T-helper 1 cell treated with Interleukin-12 subunit alpha and Interleukin-12 subunit beta and Interleukin-4 antibody, amounts not matched to agents 30 μg/mL and 1 μg/mL, for 36 hours (primary cell): ENCODE results near the gene PI4K2B.
A peak's percentile ranks its signal among the peaks of the same experiment; 100 is the strongest.
"Not testable (repeated sequence)": the region's sequence is repeated elsewhere in the genome, so short reads cannot be mapped to it uniquely, and the experiment has no call there.

ENCODE experiments used
- H3K27ac Mint-ChIP-seq: one replicate; pipeline ENCODE4 v1.8.0; 2021; ENCODE audit warnings: mild to moderate bottlenecking, mixed read lengths
- H3K27me3 Mint-ChIP-seq: one replicate; pipeline ENCODE4 v1.8.0; 2021; ENCODE audit warnings: low read depth, mixed read lengths
- H3K36me3 Mint-ChIP-seq: one replicate; pipeline ENCODE4 v1.8.0; 2021; ENCODE audit warnings: low read depth, mixed read lengths
- H3K4me1 Mint-ChIP-seq: one replicate; pipeline ENCODE4 v1.8.0; 2021; ENCODE audit warnings: low read depth, mixed read lengths
- H3K4me3 Mint-ChIP-seq: one replicate; pipeline ENCODE4 v1.8.0; 2021; ENCODE audit warnings: mild to moderate bottlenecking, moderate library complexity, mixed read lengths
- H3K9me3 Mint-ChIP-seq: one replicate; pipeline ENCODE4 v1.8.0; 2021; ENCODE audit warnings: mixed read lengths

PI4K2B gene

DNA sequence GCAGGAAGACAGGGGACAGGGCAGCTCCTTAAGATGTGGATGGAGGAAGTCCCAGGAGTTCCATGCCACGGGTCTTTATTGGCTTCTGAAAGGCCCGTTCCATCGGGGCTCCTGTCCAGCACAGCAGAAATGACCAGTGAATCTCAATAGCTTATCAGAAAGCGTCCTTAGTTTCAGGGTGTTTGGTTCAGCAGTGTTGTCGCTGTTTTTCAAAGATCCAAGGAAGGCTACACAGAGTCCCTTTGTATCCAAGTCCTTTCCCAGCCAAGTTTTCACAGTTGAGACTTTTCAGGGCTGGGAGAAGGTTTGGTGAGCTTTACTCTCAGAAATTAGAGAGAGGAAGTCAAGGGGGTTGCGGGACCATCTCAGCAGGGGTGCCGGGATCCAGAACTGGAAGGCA, 73.8 kb downstream of the PI4K2B start:
- H3K4me3 Mint-ChIP-seq: no peak overlapping the region
- no peak overlapping the region for H3K27ac Mint-ChIP-seq
- H3K4me1 Mint-ChIP-seq: peaks cover 11% of the 10 kb centered on the region
- H3K9me3 Mint-ChIP-seq: no peaks in the 10 kb centered on the region
- no peaks in the 10 kb centered on the region for H3K36me3 Mint-ChIP-seq
- H3K27me3 Mint-ChIP-seq: no peaks in the 10 kb centered on the region

DNA sequence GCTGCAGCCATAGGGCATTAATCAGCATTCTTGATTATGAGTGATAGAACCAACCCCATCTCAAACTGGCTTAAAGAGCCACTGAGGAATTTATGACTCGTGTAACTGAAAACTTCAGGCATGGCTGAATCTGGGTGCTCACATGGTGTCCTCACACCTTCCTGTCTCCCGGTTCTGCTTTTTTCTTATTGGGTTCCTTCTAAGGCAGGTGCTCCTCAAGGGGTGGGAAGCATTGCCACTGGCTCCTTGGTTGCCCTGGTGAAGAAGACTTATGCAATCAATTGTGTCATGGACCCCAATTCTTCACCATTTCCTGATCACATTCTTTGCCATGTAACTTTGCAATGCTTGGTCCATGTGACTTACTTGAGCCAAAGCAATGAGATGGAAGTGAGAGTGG, 74.5 kb downstream of the PI4K2B start:
- Mint-ChIP-seq H3K4me1 (peaks cover 14% of the 10 kb centered on the region), H3K4me3 (no peak overlapping the region), H3K27me3 (no peaks in the 10 kb centered on the region), H3K36me3 (no peaks in the 10 kb centered on the region), H3K27ac (no peak overlapping the region), H3K9me3 (no peaks in the 10 kb centered on the region)

DNA sequence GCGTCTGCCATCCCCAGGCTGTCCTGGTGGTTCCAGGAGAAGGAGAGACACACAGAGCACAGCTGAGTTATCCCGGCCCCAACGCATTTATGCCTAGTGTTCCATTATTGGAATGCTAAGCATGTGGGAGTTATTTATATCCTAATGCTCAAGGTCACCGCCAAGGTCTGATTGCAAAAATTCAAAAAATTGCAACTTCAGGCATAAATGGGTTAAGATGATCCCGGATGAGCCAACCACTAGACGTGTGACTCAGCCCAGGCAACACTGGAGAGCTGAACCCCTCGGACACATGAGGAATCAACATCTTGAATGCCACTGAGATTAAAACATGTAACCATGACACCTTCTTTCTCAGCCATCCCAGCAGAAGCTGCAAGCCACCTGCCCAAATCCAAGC, 74.9 kb downstream of the PI4K2B start:
- Mint-ChIP-seq H3K9me3 (no peaks in the 10 kb centered on the region), H3K4me3 (no peak overlapping the region), H3K27ac (no peak overlapping the region), H3K4me1 (peaks cover 18% of the 10 kb centered on the region), H3K36me3 (no peaks in the 10 kb centered on the region), H3K27me3 (no peaks in the 10 kb centered on the region)

DNA sequence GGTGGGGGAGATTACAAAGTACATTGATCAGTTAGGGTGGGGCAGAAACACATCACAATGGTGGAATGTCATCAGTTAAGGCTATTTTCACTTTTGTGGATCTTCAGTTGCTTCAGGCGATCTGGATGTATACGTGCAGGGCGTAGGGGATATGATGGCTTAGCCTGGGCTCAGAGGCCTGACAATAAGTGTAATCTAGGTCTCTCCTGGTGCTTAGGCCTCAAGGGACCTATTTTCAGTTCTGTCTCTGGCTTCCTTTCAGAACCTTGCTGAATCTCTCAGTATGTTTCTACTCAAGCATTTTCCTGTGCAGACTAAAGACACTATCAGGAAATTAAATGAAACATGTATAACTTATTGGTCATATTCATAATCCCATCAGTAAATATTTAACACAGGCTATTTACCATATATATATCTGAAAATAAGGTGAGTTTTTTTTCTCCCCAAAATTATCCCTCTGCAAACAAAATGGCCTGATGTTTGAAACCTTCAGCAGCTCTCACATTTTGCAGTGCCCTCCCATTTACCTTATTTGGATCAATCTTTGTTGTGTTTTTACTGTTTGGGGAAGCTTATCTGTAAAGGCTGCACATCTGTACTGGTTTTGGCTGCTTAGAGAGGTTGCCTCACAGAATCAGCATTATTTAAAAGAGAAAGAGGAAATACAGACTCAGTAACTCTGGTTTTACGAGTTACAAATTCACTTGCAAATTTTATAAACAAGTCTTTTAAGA, 76.4 kb downstream of the PI4K2B start:
- Mint-ChIP-seq H3K27me3 (no peaks in the 10 kb centered on the region), H3K27ac (no peak overlapping the region), H3K9me3 (no peaks in the 10 kb centered on the region), H3K36me3 (no peaks in the 10 kb centered on the region), H3K4me3 (no peak overlapping the region), H3K4me1 (peaks cover 23% of the 10 kb centered on the region)

DNA sequence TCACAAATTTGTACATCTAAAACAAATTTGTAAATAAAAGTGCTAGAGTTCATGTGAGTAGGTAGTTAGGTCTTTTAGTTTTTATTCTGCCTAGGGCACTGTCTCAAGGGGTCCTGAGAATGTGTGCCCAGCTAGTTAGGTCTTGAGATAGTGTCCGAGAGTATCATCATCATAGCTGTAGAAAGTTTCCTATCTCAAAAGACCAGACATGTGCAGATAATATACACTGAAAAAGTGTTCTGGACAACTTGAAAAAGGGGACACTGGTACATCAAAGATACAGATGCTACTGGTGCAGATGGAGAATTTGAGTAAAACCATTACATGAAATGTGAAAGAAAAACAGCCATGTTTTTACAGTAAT, 77.0 kb downstream of the PI4K2B start:
- H3K9me3 Mint-ChIP-seq: no peaks in the 10 kb centered on the region
- no peak overlapping the region for H3K27ac Mint-ChIP-seq
- no peaks in the 10 kb centered on the region for H3K27me3 Mint-ChIP-seq
- no peak overlapping the region for H3K4me3 Mint-ChIP-seq
- H3K36me3 Mint-ChIP-seq: no peaks in the 10 kb centered on the region
- H3K4me1 Mint-ChIP-seq: peaks cover 23% of the 10 kb centered on the region

DNA sequence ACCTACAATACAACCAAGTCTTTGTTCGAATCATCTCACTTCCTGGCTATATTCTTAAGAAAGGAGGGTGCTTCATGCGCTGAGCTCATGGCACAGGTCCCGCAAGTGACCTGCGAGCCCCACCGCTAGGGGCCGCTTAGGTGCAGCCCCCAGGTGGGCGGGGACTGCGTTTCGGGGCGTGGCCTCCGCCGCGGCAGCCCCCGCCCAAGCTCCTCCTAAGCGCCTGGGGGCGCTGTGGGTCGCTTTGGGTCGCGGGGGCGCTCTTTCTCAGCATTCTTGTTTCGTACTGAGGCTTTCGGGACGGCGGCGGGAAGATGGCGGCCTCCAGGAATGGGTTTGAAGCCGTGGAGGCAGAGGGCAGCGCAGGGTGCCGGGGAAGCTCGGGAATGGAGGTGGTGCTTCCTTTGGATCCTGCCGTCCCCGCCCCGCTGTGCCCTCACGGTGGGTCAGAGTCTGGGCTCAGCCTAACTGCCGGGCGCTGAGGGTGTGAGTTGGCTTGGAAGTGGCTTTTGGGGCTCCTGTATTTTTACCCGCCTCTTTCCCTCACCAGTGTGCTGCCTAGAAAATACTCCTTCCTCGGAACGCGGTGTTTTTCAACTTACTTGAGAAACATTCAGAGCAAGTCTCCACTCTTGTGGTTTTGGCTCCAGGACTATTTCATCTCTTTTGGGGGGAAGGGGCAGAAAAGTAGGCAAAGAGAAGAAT, 78.8 kb downstream of the PI4K2B start, which contains the start of gene ZCCHC4:
TSS of gene ZCCHC4 (plus strand) at position 279 of the 705 bp plus-strand sequence. CDS start at position 315, 36 bp downstream.
- H3K4me1 Mint-ChIP-seq: peaks cover 26% of the 10 kb centered on the region
- no peaks in the 10 kb centered on the region for H3K27me3 Mint-ChIP-seq
- H3K36me3 Mint-ChIP-seq: peaks cover 2% of the 10 kb centered on the region
- H3K4me3 Mint-ChIP-seq: peak within 1 kb of the TSS; percentile 99
- no peaks in the 10 kb centered on the region for H3K9me3 Mint-ChIP-seq
- H3K27ac Mint-ChIP-seq: peak within 1 kb of the TSS; percentile 93

DNA sequence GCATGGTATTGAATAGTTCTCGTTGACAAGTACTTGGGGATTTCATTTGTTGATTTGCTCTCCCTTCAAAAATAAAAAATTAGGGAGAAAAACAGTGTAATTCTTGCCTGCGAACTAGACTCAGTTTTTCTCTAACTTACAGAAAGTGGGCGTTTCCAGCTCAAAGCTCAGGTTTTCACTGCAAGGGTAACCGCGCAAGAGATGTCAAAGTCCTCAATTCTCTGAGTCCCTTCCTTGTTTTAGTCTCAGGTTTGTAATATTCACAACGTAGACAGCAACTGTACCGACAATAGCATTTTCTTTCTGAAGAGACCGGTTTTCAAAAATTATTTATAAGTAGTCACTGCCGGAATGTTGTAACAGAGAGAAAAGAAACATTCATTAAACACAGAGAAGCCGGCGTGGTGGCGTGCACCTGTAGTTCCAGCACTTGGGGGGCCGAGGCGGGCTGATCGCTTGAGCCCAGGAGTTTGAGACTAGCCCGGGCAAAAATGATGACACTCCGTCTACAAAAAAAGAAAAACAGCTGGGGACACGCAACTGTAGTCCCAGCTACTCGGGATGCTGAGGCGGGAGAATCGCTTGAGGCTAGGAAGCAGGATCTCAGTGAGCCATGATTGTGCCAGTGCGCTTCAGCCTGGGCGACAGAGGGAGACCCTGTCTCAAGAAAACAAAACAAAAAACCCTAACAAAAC, 79.5 kb downstream of the PI4K2B start:
- H3K4me3 Mint-ChIP-seq: peak overlapping the region; percentile 99
- no peaks in the 10 kb centered on the region for H3K27me3 Mint-ChIP-seq
- H3K4me1 Mint-ChIP-seq: peaks cover 28% of the 10 kb centered on the region
- no peaks in the 10 kb centered on the region for H3K9me3 Mint-ChIP-seq
- H3K36me3 Mint-ChIP-seq: peaks cover 4% of the 10 kb centered on the region
- peak overlapping the region; percentile 93 for H3K27ac Mint-ChIP-seq

DNA sequence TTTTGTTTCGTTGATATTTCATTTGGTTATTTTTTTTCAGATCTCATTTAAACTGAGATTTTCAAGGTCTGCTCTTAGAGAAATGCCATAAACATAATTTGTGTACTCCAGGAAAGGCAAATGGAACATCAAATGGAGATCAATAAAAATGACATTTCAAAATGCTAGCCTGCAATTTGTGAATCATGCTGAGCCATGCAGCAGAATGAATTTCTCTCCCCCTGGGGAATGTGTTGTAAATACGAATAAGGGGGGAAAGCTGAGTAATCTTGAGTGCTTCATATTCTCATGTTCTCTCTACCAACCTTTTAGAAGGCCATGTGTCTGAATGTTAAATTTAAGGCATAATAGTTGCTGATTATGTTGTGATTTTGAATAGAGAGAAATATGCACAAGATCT, 86.5 kb downstream of the PI4K2B start:
- H3K4me3 Mint-ChIP-seq: no peak overlapping the region
- peaks cover 4% of the 10 kb centered on the region for H3K36me3 Mint-ChIP-seq
- no peaks in the 10 kb centered on the region for H3K27me3 Mint-ChIP-seq
- H3K9me3 Mint-ChIP-seq: no peaks in the 10 kb centered on the region
- H3K4me1 Mint-ChIP-seq: peaks cover 25% of the 10 kb centered on the region
- H3K27ac Mint-ChIP-seq: no peak overlapping the region

DNA sequence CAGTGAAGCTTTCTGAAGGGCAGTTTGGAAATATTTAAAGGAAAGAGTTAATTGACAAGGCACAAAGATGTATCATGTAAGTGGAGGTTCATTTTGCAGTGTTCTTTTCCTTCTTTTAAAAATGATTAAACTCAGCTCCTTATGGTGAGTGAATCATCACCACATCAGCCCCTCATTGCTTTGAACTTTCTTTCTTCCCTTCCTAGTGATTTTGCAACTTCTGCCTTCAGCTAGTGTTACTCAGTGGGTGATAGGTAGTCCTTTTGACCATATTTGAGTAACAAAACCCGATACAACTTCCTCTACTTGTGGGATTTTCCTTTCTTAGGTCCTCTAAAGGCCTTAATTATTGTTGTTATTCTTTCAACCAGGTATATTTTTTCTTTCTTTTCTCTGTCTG, 86.9 kb downstream of the PI4K2B start:
- Mint-ChIP-seq H3K4me3 (no peak overlapping the region), H3K27ac (peak overlapping the region; percentile 56), H3K4me1 (peaks cover 25% of the 10 kb centered on the region)

DNA sequence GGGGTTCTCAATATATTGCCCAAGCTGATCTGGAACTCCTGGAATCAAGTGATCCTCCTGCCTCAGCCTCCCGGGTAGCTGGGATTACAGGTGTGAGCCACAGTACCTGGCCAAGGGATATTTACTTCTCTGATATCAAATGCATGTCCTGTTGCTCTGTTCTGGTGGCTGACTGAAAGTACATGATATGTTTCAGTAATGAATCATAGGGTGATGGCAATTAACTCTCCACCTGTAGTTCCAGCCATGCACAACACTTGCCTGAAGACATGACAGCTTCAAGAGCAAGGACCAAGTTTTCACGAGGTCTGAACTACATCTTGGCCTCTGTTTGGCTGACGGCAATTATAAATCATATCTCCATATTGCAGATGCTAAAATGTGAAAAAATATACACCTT, 87.9 kb downstream of the PI4K2B start:
- Mint-ChIP-seq H3K27ac (no peak overlapping the region), H3K4me3 (no peak overlapping the region), H3K27me3 (no peaks in the 10 kb centered on the region), H3K4me1 (peaks cover 23% of the 10 kb centered on the region), H3K9me3 (no peaks in the 10 kb centered on the region), H3K36me3 (peaks cover 2% of the 10 kb centered on the region)

More for the DNA sequence above, 86.9 kb downstream of the PI4K2B start:
- Mint-ChIP-seq H3K36me3 (peaks cover 4% of the 10 kb centered on the region), H3K9me3 (no peaks in the 10 kb centered on the region), H3K27me3 (no peaks in the 10 kb centered on the region)

DNA sequence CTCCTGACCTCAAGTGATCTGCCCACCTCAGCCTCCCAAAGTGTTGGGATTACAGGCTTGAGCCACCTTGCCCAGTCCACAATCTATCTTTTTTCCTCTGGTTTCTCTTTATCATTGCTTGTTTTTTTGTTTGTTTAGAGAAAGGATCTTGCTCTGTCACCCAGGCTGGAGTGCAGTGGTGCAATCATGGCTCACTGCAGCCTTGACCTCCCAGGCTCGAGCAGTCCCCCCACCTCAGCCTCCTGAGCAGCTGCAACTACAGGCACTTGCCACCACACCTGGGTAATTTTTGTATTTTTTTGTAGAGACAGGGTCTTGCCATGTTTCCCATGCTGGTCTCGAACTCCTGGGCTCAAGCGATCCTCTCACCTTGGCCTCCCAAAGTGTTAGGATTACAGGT, 94.6 kb downstream of the PI4K2B start:
- H3K4me3 Mint-ChIP-seq, H3K9me3 Mint-ChIP-seq, H3K4me1 Mint-ChIP-seq, H3K27ac Mint-ChIP-seq, H3K27me3 Mint-ChIP-seq, H3K36me3 Mint-ChIP-seq: not testable (repeated sequence)
